ENCODE results near the gene HGD.
A peak's percentile ranks its signal among the peaks of the same experiment; 100 is the strongest.
"Not testable (repeated sequence)": the region's sequence is repeated elsewhere in the genome, so short reads cannot be mapped to it uniquely, and the experiment has no call there.

HGD gene

GRCh38 chr3:120638820-120639219 lies 43.2 kb downstream of the HGD start:
- not testable (repeated sequence) for DNase-seq

GRCh38 chr3:120637851-120638559 lies 44.0 kb downstream of the HGD start:
- DNase-seq = peak; percentile 31

- no peak for DNase-seq
Measured at GRCh38 chr3:120636795-120637401, 45.1 kb downstream of the HGD start.

- DNase-seq = no peak
Measured at GRCh38 chr3:120634539-120634938, 47.5 kb downstream of the HGD start.

- DNase-seq = no peak
Measured at GRCh38 chr3:120625159-120625586, 56.9 kb downstream of the HGD start.

GRCh38 chr3:120623727-120624093 lies 58.3 kb downstream of the HGD start:
- DNase-seq = no peak

- peak; percentile 47 for DNase-seq
Measured at GRCh38 chr3:120622870-120623726, 58.9 kb downstream of the HGD start.

- no peak for DNase-seq
Measured at GRCh38 chr3:120622457-120622856, 59.6 kb downstream of the HGD start.

- not testable (repeated sequence) for DNase-seq
Measured at GRCh38 chr3:120616745-120617144, 65.3 kb downstream of the HGD start.

- DNase-seq = peak; percentile 80
Measured at GRCh38 chr3:120615847-120616609, 66.0 kb downstream of the HGD start.

- no peak for DNase-seq
Measured at GRCh38 chr3:120614765-120615164, 67.3 kb downstream of the HGD start.

GRCh38 chr3:120608506-120608905 lies 73.5 kb downstream of the HGD start:
- no peak for DNase-seq

GRCh38 chr3:120604784-120605183 lies 77.3 kb downstream of the HGD start:
- no peak for DNase-seq

GRCh38 chr3:120604382-120604781 lies 77.7 kb downstream of the HGD start:
- DNase-seq = no peak

- DNase-seq = no peak
Measured at GRCh38 chr3:120602682-120603081, 79.4 kb downstream of the HGD start.

- no peak for DNase-seq
Measured at GRCh38 chr3:120601554-120601953, 80.5 kb downstream of the HGD start.

- DNase-seq = no peak
Measured at GRCh38 chr3:120599211-120599610, 82.8 kb downstream of the HGD start.

GRCh38 chr3:120597445-120598049 lies 84.5 kb downstream of the HGD start:
- DNase-seq = no peak

GRCh38 chr3:120596853-120597223 lies 85.2 kb downstream of the HGD start:
- no peak for DNase-seq

- peak; percentile 99 for DNase-seq
Measured at GRCh38 chr3:120596116-120596852, 85.8 kb downstream of the HGD start, which contains the start of gene NDUFB4. Gene NDUFB4, plus strand, starts transcription at chr3:120596336. Its CDS starts 24 bp downstream, at chr3:120596360.

GRCh38 chr3:120595788-120596115 lies 86.3 kb downstream of the HGD start:
- no peak for DNase-seq

Measured in fibroblast of skin of abdomen (primary cell).